Measurements from ENCODE around the gene CCDC57. TPM values are rescaled to one million over a fixed set of nuclear protein-coding genes. Genes with fewer than 3 reads are reported as not detected.

The CCDC57 gene
- total and polyA plus RNA-seq, 2 of the 8 experiments (the other 6 are each of a cell fraction or from before 2014, with no cell fraction given): 8.4 to 12.9 TPM

DNA sequence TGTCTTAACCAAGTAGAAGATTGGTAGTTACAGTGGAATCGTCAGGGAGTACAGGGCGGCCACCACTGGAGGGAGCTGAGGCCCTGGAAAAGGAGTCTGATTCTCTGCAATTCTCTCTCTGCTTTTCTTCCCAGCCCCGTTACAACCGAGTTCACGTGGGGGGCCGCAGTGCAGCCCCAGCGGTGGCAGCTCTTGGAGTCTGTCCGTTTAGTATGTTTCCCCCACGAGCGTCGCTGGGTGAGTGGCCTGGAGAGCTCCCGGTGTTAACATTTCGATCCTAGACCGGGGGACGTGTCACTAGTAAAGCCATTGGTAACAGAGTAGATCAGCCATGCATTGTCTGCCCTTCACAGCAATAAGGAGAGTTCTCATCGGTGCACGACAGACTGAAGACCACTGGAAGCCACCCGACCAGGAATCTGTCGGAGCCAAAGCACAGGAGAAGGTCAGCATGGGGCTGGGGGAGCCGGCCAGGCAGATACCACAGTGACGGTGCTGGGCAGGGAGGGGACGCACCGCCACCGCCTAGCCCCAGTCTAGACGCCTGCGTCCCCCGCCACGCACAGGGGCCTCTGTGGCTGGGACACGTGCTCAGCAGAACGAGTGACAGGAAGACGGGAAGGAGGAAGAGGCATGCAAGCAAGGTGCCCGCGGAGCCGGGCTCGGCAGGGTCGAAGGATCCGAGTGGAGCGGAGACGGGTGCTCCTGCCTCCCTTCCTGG lies 31.9 kb upstream of the CCDC57 start:
- H3K4me3 ChIP-seq (ENCODE audit: extremely low read depth in 1 of 4, insufficient read depth in 2 of 4, low read depth in 3 of 4, low read length in 4 of 4): no peak overlapping the region
- no peaks in the 10 kb centered on the region for H3K27me3 ChIP-seq (replicated peaks in 1 of 4; ENCODE audit: control insufficient read depth in 3 of 4, extremely low read depth in 1 of 4, insufficient read depth in 3 of 4, low read length in 3 of 4)
- H2BK120ac ChIP-seq (replicated peaks; ENCODE audit: low read depth, low read length): no peak overlapping the region
- ChIA-PET CTCF (ENCODE audit: partially characterized antibody) (interaction anchor here (0.8 to 1.4 kb wide), 7 partner anchors 8 to 126 kb away, joined by 3 to 8 read pairs (median 3); no protein-coding TSS in a partner anchor), POLR2A (ENCODE audit: partially characterized antibody) (interaction anchor here (1.0 to 1.5 kb wide), 3 partner anchors 9 to 29 kb away, joined by 3 to 5 read pairs (median 5); partner anchors contain the start of gene CSNK1D)
- no peak overlapping the region for H2BK12ac ChIP-seq (ENCODE audit: low read depth, low read length)
- H3K4me1 ChIP-seq (replicated peaks in 1 of 4; ENCODE audit: control insufficient read depth in 3 of 4, insufficient read depth in 4 of 4, low read length in 3 of 4): no peaks in the 10 kb centered on the region; a peak in 1 of 7 replicates
- no peak overlapping the region for H3K9ac ChIP-seq (replicated peaks in 1 of 4; ENCODE audit: extremely low read depth in 1 of 4, low read depth in 3 of 4, low read length in 3 of 4)
- H4K91ac ChIP-seq (replicated peaks; ENCODE audit: insufficient read length, low read length): no peak overlapping the region
- peaks cover 0 to 12% of the 10 kb centered on the region in 2 experiments; a peak in 1 of 4 replicates for H3K79me2 ChIP-seq (ENCODE audit: control insufficient read depth in 1 of 2, insufficient read depth in 2 of 2, low read length in 2 of 2)
- H2BK15ac ChIP-seq (ENCODE audit: low read length): no peak overlapping the region
- H2BK20ac ChIP-seq (ENCODE audit: low read length): no peak overlapping the region
- H3K14ac ChIP-seq (ENCODE audit: insufficient read length): no peak overlapping the region
- peaks cover 37 to 47% of the 10 kb centered on the region in 2 experiments for H4K20me1 ChIP-seq (replicated peaks in 1 of 2; ENCODE audit: control insufficient read depth in 1 of 2, insufficient read depth in 2 of 2, low read length in 2 of 2)
- H3K23me2 ChIP-seq (ENCODE audit: low read depth, low read length): no peaks in the 10 kb centered on the region
- no peak overlapping the region for H3K27ac ChIP-seq (ENCODE audit: low read depth, low read length)
- H2AK5ac ChIP-seq (ENCODE audit: low read depth, low read length): no peak overlapping the region
- H2AFZ ChIP-seq (ENCODE audit: low read length): no peak overlapping the region
- no peak for DNase-seq (ENCODE audit: low read depth in 1 of 2, low spot score in 2 of 2)
- no peak overlapping the region; the same call in 1 of the 2 replicates for H2BK5ac ChIP-seq (ENCODE audit: low read depth, low read length)
- peaks cover 34 to 76% (median 66%) of the 10 kb centered on the region in 4 experiments for H3K36me3 ChIP-seq (ENCODE audit: control insufficient read depth in 2 of 4, insufficient read depth in 4 of 4, low read length in 3 of 4)
- no peak for FAIRE-seq
- H3K23ac ChIP-seq (ENCODE audit: insufficient read length): no peak overlapping the region
- no peak overlapping the region for H3K4ac ChIP-seq (replicated peaks; ENCODE audit: insufficient read length, low read depth, low read length)
- no peaks in the 10 kb centered on the region; a peak in 1 of 4 replicates for H3K9me3 ChIP-seq (ENCODE audit: insufficient read depth in 2 of 2, low read depth in 1 of 2, low read length in 1 of 2)
- no peak overlapping the region for H3K56ac ChIP-seq (replicated peaks; ENCODE audit: insufficient read length, low read depth, low read length)
- H4K8ac ChIP-seq (ENCODE audit: extremely low read depth, insufficient read depth, low read length): no peak overlapping the region; the same call in 1 of the 2 replicates
- WGBS, 2 experiments (ENCODE audit: extremely low coverage in 1 of 2, insufficient coverage in 1 of 2, insufficient read length in 1 of 2, insufficient replicate concordance in 2 of 2, low coverage in 1 of 2, low lambda C conversion rate in 2 of 2, missing lambda C conversion rate in 1 of 2): 94% methylated on average over 39 of the region's 39 CpGs; no CpG with 5 or more reads in 1 of the 2 experiments
- no peak overlapping the region for H3K18ac ChIP-seq (ENCODE audit: extremely low read depth, low read length)
- no peak overlapping the region for H4K5ac ChIP-seq (ENCODE audit: insufficient read length, low read depth, low read length)
- peaks cover 16% of the 10 kb centered on the region for H3K79me1 ChIP-seq (ENCODE audit: low read depth, low read length)
- H3K4me2 ChIP-seq (ENCODE audit: insufficient read depth in 1 of 2, low read depth in 2 of 2, low read length in 2 of 2): no peak overlapping the region
- TF ChIP-seq KDM4A (IDR thresholded peaks at IDR 0.05; ENCODE audit: low read depth, low read length, severe bottlenecking) (no peak), BRCA1 (IDR thresholded peaks at IDR 0.05; ENCODE audit: low read depth, low read length) (no peak), HDAC2 (IDR thresholded peaks at IDR 0.05; ENCODE audit: borderline replicate concordance in 1 of 2, low read depth in 2 of 2, low read length in 2 of 2) (no peak), POLR2AphosphoS5 (IDR thresholded peaks at IDR 0.05; ENCODE audit: low read depth, low read length) (0 out of 2 replicates have a peak, but pooled peaks have one; percentile 4), SP2 (IDR thresholded peaks at IDR 0.05; ENCODE audit: low read length) (no peak), RAD21 (IDR thresholded peaks at IDR 0.05 in 1 of 2, conservative IDR thresholded peaks at IDR 0.05 in 1 of 2; ENCODE audit: low read depth in 2 of 2, low read length in 2 of 2) (peak; percentile 48 to 56; a peak in 3 of 4 replicates), TAF1 (IDR thresholded peaks at IDR 0.05; ENCODE audit: low read depth, low read length) (no peak)
- TF ChIP-seq, protein P1, sequence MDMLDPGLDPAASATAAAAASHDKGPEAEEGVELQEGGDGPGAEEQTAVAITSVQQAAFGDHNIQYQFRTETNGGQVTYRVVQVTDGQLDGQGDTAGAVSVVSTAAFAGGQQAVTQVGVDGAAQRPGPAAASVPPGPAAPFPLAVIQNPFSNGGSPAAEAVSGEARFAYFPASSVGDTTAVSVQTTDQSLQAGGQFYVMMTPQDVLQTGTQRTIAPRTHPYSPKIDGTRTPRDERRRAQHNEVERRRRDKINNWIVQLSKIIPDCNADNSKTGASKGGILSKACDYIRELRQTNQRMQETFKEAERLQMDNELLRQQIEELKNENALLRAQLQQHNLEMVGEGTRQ (IDR thresholded peaks at IDR 0.05; ENCODE audit: low read length): no peak
